Pancreas (tissue), 10 donors: ENCODE results near the gene ITIH2. TPM values are rescaled to one million over a fixed set of nuclear protein-coding genes. Genes with fewer than 3 reads are reported as not detected.
"Not testable (repeated sequence)": the region's sequence is repeated elsewhere in the genome, so short reads cannot be mapped to it uniquely, and the experiment has no call there.

Experiments
- ATAC-seq, 4 donors: fragments of 200-7000 bp; cut with Tn5 transposase; one replicate each; pipeline versions ENCODE4 v1.8.0 to v1.9.1; 2020; ENCODE audit warnings: mild to moderate bottlenecking in 4 of 4, moderate library complexity in 4 of 4
- DNase-seq, 6 donors: peaks; one replicate each; pipeline ENCODE4 v3.0.0-alpha.2; 2020
- FAIRE-seq: peaks from 2 replicates; lab custom pipeline; 2012; peaks lifted over from hg19 to GRCh38; lab: Jason Lieb, UNC
- H3K27ac ChIP-seq, 4 donors: fragments of 200-600 bp; sonication (generic); 1 replicate in 3 of 4; 2 replicates in 1 of 4; pipeline versions ENCODE4 v1.5.0 to v1.8.0; 2020
- H3K27me3 ChIP-seq, 4 donors: fragments of 200-600 bp; one replicate each; pipeline ENCODE4 v1.8.0; 2021
- H3K36me3 ChIP-seq, 3 donors: fragments of 200-600 bp; sonication (generic) in 1 of 3; one replicate each; pipeline versions ENCODE4 v1.5.0 to v1.8.0; 2020 to 2021
- H3K4me1 ChIP-seq, 3 donors: fragments of 200-600 bp; one replicate each; pipeline ENCODE4 v1.8.0; 2021
- H3K4me3 ChIP-seq, 4 donors: fragments of 200-600 bp; sonication (generic) in 2 of 4; one replicate each; pipeline versions ENCODE4 v1.5.0 to v1.8.0; 2020 to 2021
- H3K9me3 ChIP-seq, 4 donors: fragments of 200-600 bp; one replicate each; pipeline ENCODE4 v1.8.0; 2021
- CTCF ChIP-seq, 4 donors: fragments of 200-600 bp; sonication (generic) in 3 of 4; IDR thresholded peaks; one replicate each; pipeline versions ENCODE4 v1.5.0 to v1.8.0; 2021; ENCODE audit warnings: antibody characterized with exemption in 4 of 4
- WGBS, 2 donors: extraction: QIAGEN DNeasy Blood & Tissue Kit; methylation state at CpG; one replicate each; pipeline ENCODE4 v1.1.7; 2013; 5-methylcytosine and 5-hydroxymethylcytosine counted together
- intact Hi-C, 3 donors: fragments of 100-400 bp; cut with DNase I; formaldehyde crosslinking; loops; one replicate each; pipeline versions ENCODE4 v1.11.1 to v1.14.2; 2022
- polyA plus RNA-seq, 2 donors: library from polyadenylated mRNA; stranded (reverse); fragments of 200-250 nt; gene quantifications; one replicate each; pipeline ENCODE4 v1.2.3, GENCODE V29; 2013
- total RNA-seq, 6 donors: library from RNA; stranded (reverse); fragmentation: NEBNext Ultra II Directional in 4 of 6; extraction: Animal tissue kit (Norgen Biotek cat#: 25700) in 4 of 6; gene quantifications; one replicate each; pipeline versions ENCODE4 v1.2.1 to v1.2.4, GENCODE V29; 2021 to 2023
- donor health status: healthy with polysubstance abuse.
- donor health status: DM: no; HTN: no; CAD: no; lungs with moderate emphysema.
- donor health status: DM: no; HTN: no; CAD: no.
- donor health status: control.
- donor health status: control.
- donor health status: Bipolar disorder and iron deficiency.
- donor health status: DM: yes; HTN: yes; CAD: no.
- donor health status: DM: no; HTN: no; CAD: no.
- donor health status: DM: no; HTN: no; CAD: no.
- donor health status: DM: yes; HTN: yes; CAD: no.

Gene ITIH2
- 1 to 10 TPM in 2 of 6 donors, under 1 TPM in 3, not detected in 1; 0.14 to 1.8 (median 0.98) TPM for total RNA-seq
- not detected for polyA plus RNA-seq

GRCh38 chr10:7703140-7703539 lies at the start of gene ITIH2:
Gene ITIH2 (plus strand): TSS chr10:7703316. CDS start chr10:7703435, 119 bp downstream.
- Histone ChIP-seq H3K27me3 (no peaks in the 10 kb centered on the region), H3K36me3 (no peaks in the 10 kb centered on the region), H3K9me3 (no peaks in the 10 kb centered on the region), H3K4me1 (peaks cover 0 to 9% (median 0%) of the 10 kb centered on the region in 3 donors), H3K27ac (no peak within 1 kb of the TSS), H3K4me3 (no peak within 1 kb of the TSS)
- intact Hi-C loops, result no loop called here
- TF ChIP-seq CTCF (IDR thresholded peaks at IDR 0.05), result no peak
- FAIRE-seq (no peak), DNase-seq (no peak), ATAC-seq (no peak)
- 31 to 34% methylated on average over 4 of the region's 4 CpGs for WGBS, 2 donors

- H3K27ac ChIP-seq, H3K4me3 ChIP-seq, H3K9me3 ChIP-seq, DNase-seq, H3K27me3 ChIP-seq, H3K4me1 ChIP-seq, H3K36me3 ChIP-seq, intact Hi-C loops, FAIRE-seq, ATAC-seq: not testable (repeated sequence)
- 75 to 83% methylated on average over 11 of the region's 11 CpGs for WGBS, 2 donors
Observed at GRCh38 chr10:7657079-7657478, 46.0 kb upstream of the ITIH2 start.

GRCh38 chr10:7657552-7657951 lies 45.6 kb upstream of the ITIH2 start:
- no peaks in the 10 kb centered on the region for H3K9me3 ChIP-seq
- 30 to 44% methylated on average over 2 of the region's 2 CpGs for WGBS, 2 donors
- no peak for TF ChIP-seq CTCF (IDR thresholded peaks at IDR 0.05)
- no peaks in the 10 kb centered on the region for H3K36me3 ChIP-seq
- H3K27ac ChIP-seq, result no peak overlapping the region
- no peak overlapping the region for H3K4me3 ChIP-seq
- ATAC-seq, result no peak
- no peak for FAIRE-seq
- peaks cover 0 to 2% (median 0%) of the 10 kb centered on the region in 4 donors for H3K27me3 ChIP-seq
- H3K4me1 ChIP-seq, result no peaks in the 10 kb centered on the region
- DNase-seq, result no peak
- intact Hi-C loops, result no loop called here

GRCh38 chr10:7659560-7659959 lies 43.6 kb upstream of the ITIH2 start:
- Histone ChIP-seq H3K4me1 (no peaks in the 10 kb centered on the region), H3K4me3 (no peak overlapping the region), H3K9me3 (no peaks in the 10 kb centered on the region), H3K27me3 (peaks cover 0 to 6% (median under 1%) of the 10 kb centered on the region in 4 donors), H3K27ac (no peak overlapping the region), H3K36me3 (no peaks in the 10 kb centered on the region)
- ATAC-seq (no peak), FAIRE-seq (no peak), DNase-seq (no peak)
- intact Hi-C loops, result no loop called here
- WGBS, 2 donors, result 46 to 59% methylated on average over 4 of the region's 4 CpGs
- TF ChIP-seq CTCF (IDR thresholded peaks at IDR 0.05), result no peak

- FAIRE-seq (no peak), ATAC-seq (no peak), DNase-seq (no peak)
Observed at GRCh38 chr10:7662522-7662921, 40.6 kb upstream of the ITIH2 start.

More at GRCh38 chr10:7662522-7662921, 40.6 kb upstream of the ITIH2 start:
- no peak overlapping the region for H3K27ac ChIP-seq
- WGBS, 2 donors, result 76 to 77% methylated on average over 5 of the region's 5 CpGs
- no peak overlapping the region for H3K4me3 ChIP-seq
- H3K4me1 ChIP-seq, result peaks cover 0 to 7% (median 0%) of the 10 kb centered on the region in 3 donors
- intact Hi-C loops, result no loop called here
- no peaks in the 10 kb centered on the region for H3K36me3 ChIP-seq
- no peak for TF ChIP-seq CTCF (IDR thresholded peaks at IDR 0.05)
- peaks cover 0 to 10% (median 3%) of the 10 kb centered on the region in 4 donors for H3K27me3 ChIP-seq
- no peaks in the 10 kb centered on the region for H3K9me3 ChIP-seq
